Stimulated activated CD8-positive, alpha-beta memory T cell treated with anti-CD3 and anti-CD28 coated beads, Interleukin-12 subunit alpha, Interleukin-12 subunit beta, amount 100 ng/mL, for 1 hour (primary cell): ENCODE data around the gene NRM.
"Not testable (repeated sequence)": the region's sequence is repeated elsewhere in the genome, so short reads cannot be mapped to it uniquely, and the experiment has no call there.

Experiments
- DNase-seq: peaks from one replicate; pipeline ENCODE4 v3.0.0-alpha.2; 2020; ENCODE audit warnings: low read depth

The NRM gene

GRCh38 chr6:30720738-30721197 lies 30.0 kb upstream of the NRM start:
- DNase-seq, result no peak

- peak; percentile 90 for DNase-seq
Observed at GRCh38 chr6:30719791-30720737, 29.3 kb upstream of the NRM start, which contains the start of gene TUBB. TSS of gene TUBB (plus strand) at chr6:30720352. CDS start at chr6:30720507, 155 bp downstream.

- no peak for DNase-seq
Observed at GRCh38 chr6:30719356-30719755, 28.6 kb upstream of the NRM start.

- DNase-seq, result not testable (repeated sequence)
Observed at GRCh38 chr6:30717845-30718720, 27.3 kb upstream of the NRM start.

GRCh38 chr6:30717129-30717844 lies 26.5 kb upstream of the NRM start, which contains the start of gene MDC1:
TSS of gene MDC1 (minus strand) at chr6:30717281. CDS start at chr6:30715175, 2,106 bp downstream.
- DNase-seq, result peak; percentile 97

- DNase-seq, result no peak
Observed at GRCh38 chr6:30716879-30717128, 26.0 kb upstream of the NRM start.

GRCh38 chr6:30714263-30714662 lies 23.5 kb upstream of the NRM start:
- DNase-seq, result no peak

GRCh38 chr6:30712441-30712945 lies 21.7 kb upstream of the NRM start:
- DNase-seq, result no peak

GRCh38 chr6:30711758-30712380 lies 21.1 kb upstream of the NRM start:
- DNase-seq, result no peak

GRCh38 chr6:30709101-30709868 lies 18.5 kb upstream of the NRM start:
- no peak for DNase-seq

GRCh38 chr6:30707281-30707850 lies 16.6 kb upstream of the NRM start:
- DNase-seq, result no peak

- DNase-seq, result no peak
Observed at GRCh38 chr6:30705620-30706019, 14.8 kb upstream of the NRM start.

- DNase-seq, result no peak
Observed at GRCh38 chr6:30703821-30704220, 13.0 kb upstream of the NRM start.

- no peak for DNase-seq
Observed at GRCh38 chr6:30703011-30703410, 12.2 kb upstream of the NRM start.

GRCh38 chr6:30700340-30700739 lies 9.6 kb upstream of the NRM start:
- DNase-seq, result no peak

GRCh38 chr6:30696432-30696831 lies 5.6 kb upstream of the NRM start:
- no peak for DNase-seq

GRCh38 chr6:30691208-30691847 lies 544 bp upstream of the NRM start:
- DNase-seq, result no peak

- no peak for DNase-seq
Observed at GRCh38 chr6:30689985-30690384, 799 bp downstream of the NRM start.

- DNase-seq, result no peak
Observed at GRCh38 chr6:30689022-30689865, 1.5 kb downstream of the NRM start.
